CD4-positive, alpha-beta T cell treated with Interleukin-17A for 1 hour (primary cell): Measurements from ENCODE around the gene HERC4.
A peak's percentile ranks its signal among the peaks of the same experiment; 100 is the strongest.
"Not testable (repeated sequence)": the region's sequence is repeated elsewhere in the genome, so short reads cannot be mapped to it uniquely, and the experiment has no call there.

Experiments
- DNase-seq: peaks from one replicate; pipeline ENCODE4 v3.0.0-alpha.2; 2020

Gene HERC4

GRCh38 chr10:67936416-67936815 is 138.7 kb downstream of the HERC4 start:
- no peak for DNase-seq

- no peak for DNase-seq
These were observed 139.9 kb downstream of the HERC4 start for GRCh38 chr10:67935223-67935622.

- no peak for DNase-seq
These were observed 140.7 kb downstream of the HERC4 start for GRCh38 chr10:67934336-67934735.

- DNase-seq, result no peak
These were observed 141.9 kb downstream of the HERC4 start for GRCh38 chr10:67933199-67933598.

GRCh38 chr10:67926951-67927350 is 148.1 kb downstream of the HERC4 start:
- no peak for DNase-seq

- DNase-seq, result no peak
These were observed 149.6 kb downstream of the HERC4 start for GRCh38 chr10:67925449-67926005.

GRCh38 chr10:67924136-67924535 is 150.9 kb downstream of the HERC4 start:
- no peak for DNase-seq

- DNase-seq, result no peak
These were observed 151.5 kb downstream of the HERC4 start for GRCh38 chr10:67923551-67923950.

- DNase-seq, result no peak
These were observed 154.0 kb downstream of the HERC4 start for GRCh38 chr10:67921065-67921464.

- no peak for DNase-seq
These were observed 157.4 kb downstream of the HERC4 start for GRCh38 chr10:67917679-67918078.

GRCh38 chr10:67917169-67917568 is 157.9 kb downstream of the HERC4 start:
- no peak for DNase-seq

GRCh38 chr10:67914777-67915340 is 160.2 kb downstream of the HERC4 start:
- DNase-seq, result no peak

- DNase-seq, result no peak
These were observed 162.6 kb downstream of the HERC4 start for GRCh38 chr10:67912331-67912946.

- no peak for DNase-seq
These were observed 171.5 kb downstream of the HERC4 start for GRCh38 chr10:67903581-67903980.

- DNase-seq, result no peak
These were observed 181.4 kb downstream of the HERC4 start for GRCh38 chr10:67893637-67894036.

- peak; percentile 83 for DNase-seq
These were observed 190.0 kb downstream of the HERC4 start for GRCh38 chr10:67884842-67885670.

GRCh38 chr10:67884313-67884841 is 190.7 kb downstream of the HERC4 start, which contains the start of gene SIRT1:
Gene SIRT1, plus strand, starts transcription at chr10:67884656. Its CDS starts 66 bp downstream, at chr10:67884722.
- DNase-seq, result peak; percentile 95

- DNase-seq, result no peak
These were observed 191.3 kb downstream of the HERC4 start for GRCh38 chr10:67883710-67884312.

- DNase-seq, result no peak
These were observed 196.9 kb downstream of the HERC4 start for GRCh38 chr10:67878133-67878532.

GRCh38 chr10:67877421-67877820 is 197.7 kb downstream of the HERC4 start:
- not testable (repeated sequence) for DNase-seq

- DNase-seq, result no peak
These were observed 199.5 kb downstream of the HERC4 start for GRCh38 chr10:67875340-67876238.
